NCI-H1092 treated with DMSO at 0.1 percent for 48 hours (cell line): Measurements from ENCODE around the gene MAP1A.
A peak's percentile ranks its signal among the peaks of the same experiment; 100 is the strongest.

ENCODE experiments used
- DNase-seq: peaks from one replicate; lab custom pipeline; 2025; lab: John Stamatoyannopoulos, UW

Gene MAP1A

GRCh38 chr15:43517354-43518196, at the start of gene MAP1A:
Gene MAP1A, plus strand, starts transcription at chr15:43517608. Its CDS starts 3,866 bp downstream, at chr15:43521474.
- DNase-seq, result peak; percentile 48

- no peak for DNase-seq
These were observed 47.5 kb upstream of the MAP1A start for GRCh38 chr15:43469867-43470266.

GRCh38 chr15:43471975-43472374, 45.4 kb upstream of the MAP1A start:
- DNase-seq, result no peak

- no peak for DNase-seq
These were observed 43.5 kb upstream of the MAP1A start for GRCh38 chr15:43473885-43474284.

GRCh38 chr15:43483297-43484128, 33.9 kb upstream of the MAP1A start:
- DNase-seq, result no peak

DNA sequence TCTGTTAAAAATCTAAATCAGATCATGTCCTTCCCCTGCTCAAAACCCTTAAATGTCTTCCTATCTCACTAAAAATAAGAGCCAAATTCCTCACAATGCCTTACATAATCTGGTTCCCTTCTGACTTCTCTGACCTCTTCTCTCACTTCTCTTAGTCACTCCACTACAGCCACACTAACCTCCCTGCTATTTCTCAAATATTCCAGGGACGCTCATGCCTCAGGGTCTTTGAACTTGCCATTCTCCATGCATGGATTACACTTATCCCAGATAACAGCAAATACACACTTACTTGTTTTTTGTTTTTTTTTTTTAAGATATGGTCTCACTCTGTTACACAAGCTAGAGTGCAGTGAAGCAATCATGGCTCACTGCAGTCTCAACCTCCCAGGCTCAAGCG, 33.0 kb upstream of the MAP1A start:
- DNase-seq, result no peak

DNA sequence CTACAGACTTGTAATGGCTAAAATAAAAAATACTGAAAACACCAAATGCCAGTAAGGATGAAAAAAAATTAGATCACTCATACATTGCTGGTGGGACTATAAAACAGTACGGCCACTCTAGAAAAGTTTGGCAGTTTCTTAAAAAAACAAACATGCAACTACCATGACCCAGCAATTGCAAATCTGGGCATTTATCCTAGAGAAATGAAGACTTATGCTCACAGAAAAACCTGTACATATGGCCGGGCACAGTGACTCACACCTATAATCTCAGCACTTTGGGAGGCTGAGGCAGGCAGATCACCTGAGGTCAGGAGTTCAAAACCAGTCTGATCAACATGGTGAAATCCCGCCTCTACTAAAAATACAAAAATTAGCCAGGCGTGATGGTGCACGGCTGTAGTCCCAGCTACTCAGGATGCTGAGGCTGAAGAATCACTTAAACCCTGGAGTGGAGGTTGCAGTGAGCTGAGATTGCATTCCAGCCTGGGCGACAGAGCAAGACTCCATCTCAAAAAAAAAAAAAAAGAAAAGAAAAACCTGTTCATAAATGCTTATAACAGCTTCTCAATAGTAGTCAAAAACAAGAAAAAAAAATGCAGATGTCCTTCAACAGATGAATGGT, 30.0 kb upstream of the MAP1A start:
- DNase-seq, result no peak

GRCh38 chr15:43488790-43489189, 28.6 kb upstream of the MAP1A start:
- no peak for DNase-seq

DNA sequence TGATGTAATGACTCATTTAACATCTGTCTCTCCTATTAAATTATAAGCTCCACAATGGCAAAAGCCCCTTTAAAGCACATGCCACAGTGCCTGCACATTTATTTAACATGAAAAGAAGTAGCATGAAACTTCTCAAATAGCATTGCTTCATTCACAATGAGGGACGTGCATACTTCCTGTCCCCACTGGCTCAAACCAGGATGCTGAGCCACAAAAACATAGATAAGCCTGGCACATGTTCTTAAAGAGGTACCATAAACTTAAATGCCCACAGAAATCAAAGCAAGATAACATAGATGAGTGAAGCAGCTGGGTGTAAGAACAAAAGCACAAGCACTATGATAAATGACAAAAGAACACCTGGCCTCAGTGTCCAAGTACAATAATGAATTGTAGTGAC, 28.2 kb upstream of the MAP1A start:
- DNase-seq, result no peak

DNA sequence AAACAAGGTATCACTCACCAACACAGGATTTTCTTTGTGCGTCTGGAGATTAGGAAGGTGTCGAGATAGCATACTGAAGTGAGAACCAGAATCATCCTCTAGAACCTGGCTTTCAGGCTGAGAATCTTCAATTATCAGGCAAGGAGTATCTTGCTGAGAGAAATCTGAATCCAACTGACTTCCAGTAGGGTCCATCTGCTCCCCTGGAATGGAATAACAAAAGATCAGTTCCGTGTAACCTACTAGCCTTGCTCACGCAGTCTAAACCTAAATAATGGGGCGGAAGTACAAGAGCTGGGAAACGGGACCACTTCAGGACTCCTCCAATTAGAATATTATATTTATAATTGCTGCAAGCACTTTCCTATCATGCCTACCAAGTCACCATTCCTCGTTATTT, 25.1 kb upstream of the MAP1A start:
- no peak for DNase-seq

DNA sequence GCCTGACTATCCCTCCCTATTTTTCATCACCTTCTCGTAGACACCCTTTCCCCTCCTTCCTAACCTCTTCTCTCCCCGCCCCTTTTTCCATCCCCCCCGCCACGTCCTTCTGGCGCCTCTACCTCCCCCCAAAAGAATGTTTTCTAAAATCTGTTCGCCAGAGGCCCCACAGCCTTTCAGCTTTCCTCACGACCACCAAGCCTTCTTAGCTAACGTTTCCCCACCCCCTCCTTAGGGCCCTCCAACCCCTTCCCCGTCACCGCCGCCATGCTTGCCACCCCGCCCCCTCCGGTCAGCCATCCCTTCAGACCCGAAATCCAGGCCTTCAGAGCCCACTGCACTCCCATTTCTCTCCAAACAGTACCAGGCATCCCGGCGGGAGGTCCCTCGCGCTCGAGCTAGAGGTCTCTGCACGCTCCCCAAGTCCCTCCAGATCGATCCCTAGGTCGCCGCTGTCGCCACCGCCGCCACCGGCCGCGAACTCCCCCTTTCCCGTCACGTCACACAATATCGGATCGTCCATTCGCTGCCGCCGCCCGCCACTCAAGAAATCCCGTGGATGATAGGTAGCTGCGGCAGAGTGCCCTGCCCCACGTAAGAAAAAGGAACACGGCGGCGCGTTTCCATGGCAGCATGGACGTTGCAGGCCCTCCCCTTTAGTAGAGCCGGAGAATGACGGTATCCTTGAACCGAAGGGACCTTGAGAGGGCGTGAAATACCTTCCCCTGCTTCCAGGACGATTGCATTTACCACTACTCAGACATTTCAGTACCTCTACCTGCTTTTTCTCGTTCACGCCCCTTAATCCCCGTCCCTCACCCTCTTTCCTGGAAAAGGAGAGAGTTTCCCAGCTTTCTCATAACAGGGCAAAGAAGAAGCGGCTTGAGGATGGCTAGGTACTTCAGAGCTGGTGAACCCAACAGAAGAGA, 24.5 kb upstream of the MAP1A start, which contains the start of gene TP53BP1:
Gene TP53BP1 (minus strand): TSS at position 484 of the 929 bp plus-strand sequence. CDS start 113 bp downstream, at position 371.
- DNase-seq, result peak; percentile 90

- no peak for DNase-seq
These were observed 23.5 kb upstream of the MAP1A start for GRCh38 chr15:43493703-43494472.

DNA sequence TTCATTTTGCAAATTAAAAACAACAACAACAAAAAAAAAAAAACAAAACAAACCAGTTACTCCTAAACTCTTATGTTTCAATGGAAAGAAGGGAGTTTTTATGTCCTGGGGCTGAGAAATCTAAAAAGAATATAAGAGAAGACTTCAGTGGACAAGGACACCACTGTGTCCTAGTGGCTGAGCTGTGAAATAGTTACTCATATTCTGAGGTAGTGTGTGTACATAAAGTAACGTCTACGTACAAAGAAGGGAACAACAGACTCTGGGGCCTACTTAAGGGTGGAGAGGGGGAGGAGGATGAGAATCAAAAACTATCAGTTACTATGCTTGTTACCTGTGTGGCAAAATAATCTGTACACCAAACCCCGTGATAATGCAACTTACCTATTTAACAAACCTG, 18.4 kb upstream of the MAP1A start:
- DNase-seq, result no peak

GRCh38 chr15:43499635-43500034, 17.8 kb upstream of the MAP1A start:
- no peak for DNase-seq

DNA sequence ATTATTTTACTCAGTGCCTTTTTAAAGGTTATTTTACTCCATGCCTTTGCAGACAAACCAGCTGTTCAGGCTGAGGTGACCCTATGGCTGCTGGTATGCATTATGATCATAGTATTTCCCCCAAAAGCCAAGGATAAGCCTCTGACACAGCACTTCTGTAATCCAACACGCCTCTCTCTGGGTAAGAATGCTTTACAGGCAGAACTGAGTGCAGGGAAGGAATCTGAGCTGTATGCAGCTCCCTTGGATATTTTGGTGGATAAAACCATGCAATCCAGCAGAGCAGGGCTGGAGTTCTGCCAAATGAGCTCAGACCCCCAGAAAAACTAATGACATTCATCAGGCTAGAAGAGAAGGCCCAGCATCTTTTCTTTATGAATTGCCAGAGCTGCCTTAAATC, 11.7 kb upstream of the MAP1A start:
- no peak for DNase-seq

GRCh38 chr15:43508421-43508820, 9.0 kb upstream of the MAP1A start:
- DNase-seq, result no peak

DNA sequence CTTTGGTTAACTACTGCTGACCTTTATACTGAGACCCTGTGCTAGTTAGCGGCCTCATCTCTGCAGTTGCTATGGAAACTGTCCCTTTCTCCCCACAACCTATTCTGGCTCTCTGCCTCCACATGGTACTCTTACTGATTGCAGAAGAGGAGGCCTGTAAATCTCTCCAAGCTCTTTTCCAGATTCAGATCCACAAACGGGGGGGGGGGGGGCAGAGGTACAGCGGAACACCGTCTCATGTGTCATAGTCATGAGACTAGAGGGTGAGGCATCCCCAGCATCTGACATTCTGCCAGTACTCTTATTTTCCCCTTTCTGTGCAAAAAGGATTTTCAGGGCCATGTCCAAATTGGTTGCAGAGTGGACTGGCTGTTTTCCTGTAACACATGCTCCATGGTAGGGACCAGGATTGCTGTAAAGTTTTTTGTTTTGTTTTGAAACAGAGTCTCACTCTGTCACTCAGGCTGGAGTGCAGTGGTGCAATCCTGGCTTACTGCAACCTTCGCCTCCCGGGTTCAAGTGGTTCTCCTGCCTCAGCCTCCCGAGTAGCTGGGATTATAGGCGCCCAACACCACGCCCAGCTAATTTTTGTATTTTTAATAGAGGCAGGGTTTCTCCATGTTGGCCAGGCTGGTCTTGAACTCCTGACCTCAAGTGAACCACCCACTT, 8.3 kb upstream of the MAP1A start:
- DNase-seq, result peak; percentile 62

DNA sequence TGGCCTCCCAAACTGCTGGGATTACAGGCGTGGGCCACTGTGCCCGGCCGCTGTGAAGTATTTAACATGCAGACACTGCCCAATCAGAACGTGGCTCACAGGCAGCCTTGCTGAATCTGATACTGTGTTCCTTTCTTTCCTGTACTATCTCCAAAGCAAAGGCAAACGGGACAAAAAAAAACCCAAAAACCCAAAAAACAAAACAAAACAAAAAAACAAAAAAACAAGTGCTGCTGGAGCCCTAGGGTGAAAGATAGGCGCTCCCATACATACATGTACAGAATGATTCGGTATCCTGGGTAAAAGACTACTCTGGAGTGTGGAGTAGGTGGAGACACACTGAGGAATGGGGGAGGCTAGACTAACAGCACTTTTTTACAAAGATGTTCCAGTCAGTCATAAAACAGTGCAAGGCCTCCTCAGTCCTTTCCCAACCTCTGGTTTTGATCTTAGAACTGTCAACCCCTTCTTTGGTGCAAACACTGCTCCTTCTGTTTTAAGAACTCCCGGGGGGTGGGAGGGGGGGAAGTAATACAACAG, 7.7 kb upstream of the MAP1A start:
- no peak for DNase-seq

GRCh38 chr15:43510200-43511011, 7.0 kb upstream of the MAP1A start:
- peak; percentile 93 for DNase-seq
